ENCODE results near the gene CASKIN1.

- TF ChIP-seq CTCF (IDR thresholded peaks at IDR 0.05) = no peak
- TF ChIP-seq EZH2phosphoT487 (IDR thresholded peaks at IDR 0.05) = peak; percentile 62
- peak; percentile 78 for TF ChIP-seq EZH2 (IDR thresholded peaks at IDR 0.05)
Measured at GRCh38 chr16:2237493-2238149, 41.2 kb upstream of the CASKIN1 start.

Measured in neural progenitor cell (in vitro differentiated cells).